Measurements from ENCODE around the gene KIAA1671. TPM values are rescaled to one million over a fixed set of nuclear protein-coding genes. Genes with fewer than 3 reads are reported as not detected.

Gene KIAA1671
- total and polyA plus RNA-seq, 4 donors, result 8.7 to 35.9 (median 19.1) TPM

GRCh38 chr22:25076336-25076735, 123.8 kb downstream of the KIAA1671 start:
- H3K27me3 ChIP-seq (ENCODE audit: control insufficient read depth in 4 of 4, insufficient read depth in 4 of 4, low read length in 3 of 4), result no peaks in the 10 kb centered on the region
- no peaks in the 10 kb centered on the region for H3K36me3 ChIP-seq (ENCODE audit: control insufficient read depth in 4 of 4, insufficient read depth in 3 of 4, low read depth in 1 of 4, low read length in 3 of 4)
- no peaks in the 10 kb centered on the region for H3K9me3 ChIP-seq (ENCODE audit: control insufficient read depth in 4 of 4, low read length in 3 of 4)
- DNase-seq (ENCODE audit: low spot score), result no peak
- H3K27ac ChIP-seq (ENCODE audit: low read depth in 1 of 2, low read length in 2 of 2), result no peak overlapping the region
- no peak for TF ChIP-seq YY1 (IDR thresholded peaks at IDR 0.05)
- no peak for TF ChIP-seq RXRA (IDR thresholded peaks at IDR 0.05)
- no peak for TF ChIP-seq JUND (IDR thresholded peaks at IDR 0.05)
- no peak for TF ChIP-seq RAD21 (IDR thresholded peaks at IDR 0.05)
- TF ChIP-seq ATF3 (IDR thresholded peaks at IDR 0.05), result no peak
- no peak for TF ChIP-seq SP1 (IDR thresholded peaks at IDR 0.05)
- no peak for TF ChIP-seq TAF1 (conservative IDR thresholded peaks at IDR 0.05)
- TF ChIP-seq HNF4G (IDR thresholded peaks at IDR 0.05), result no peak
- TF ChIP-seq, protein P1, sequence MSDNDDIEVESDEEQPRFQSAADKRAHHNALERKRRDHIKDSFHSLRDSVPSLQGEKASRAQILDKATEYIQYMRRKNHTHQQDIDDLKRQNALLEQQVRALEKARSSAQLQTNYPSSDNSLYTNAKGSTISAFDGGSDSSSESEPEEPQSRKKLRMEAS (IDR thresholded peaks at IDR 0.05), result no peak
- no peak for TF ChIP-seq GABPA (IDR thresholded peaks at IDR 0.05 in 1 of 2, conservative IDR thresholded peaks at IDR 0.05 in 1 of 2)
- no peak for TF ChIP-seq EGR1 (IDR thresholded peaks at IDR 0.05; ENCODE audit: low read depth in 2 of 2)
- no peak for TF ChIP-seq NR2F2 (IDR thresholded peaks at IDR 0.05)
- TF ChIP-seq FOXA1 (IDR thresholded peaks at IDR 0.05), result no peak
- no peak for TF ChIP-seq FOXA2 (IDR thresholded peaks at IDR 0.05)
- TF ChIP-seq, protein P2, sequence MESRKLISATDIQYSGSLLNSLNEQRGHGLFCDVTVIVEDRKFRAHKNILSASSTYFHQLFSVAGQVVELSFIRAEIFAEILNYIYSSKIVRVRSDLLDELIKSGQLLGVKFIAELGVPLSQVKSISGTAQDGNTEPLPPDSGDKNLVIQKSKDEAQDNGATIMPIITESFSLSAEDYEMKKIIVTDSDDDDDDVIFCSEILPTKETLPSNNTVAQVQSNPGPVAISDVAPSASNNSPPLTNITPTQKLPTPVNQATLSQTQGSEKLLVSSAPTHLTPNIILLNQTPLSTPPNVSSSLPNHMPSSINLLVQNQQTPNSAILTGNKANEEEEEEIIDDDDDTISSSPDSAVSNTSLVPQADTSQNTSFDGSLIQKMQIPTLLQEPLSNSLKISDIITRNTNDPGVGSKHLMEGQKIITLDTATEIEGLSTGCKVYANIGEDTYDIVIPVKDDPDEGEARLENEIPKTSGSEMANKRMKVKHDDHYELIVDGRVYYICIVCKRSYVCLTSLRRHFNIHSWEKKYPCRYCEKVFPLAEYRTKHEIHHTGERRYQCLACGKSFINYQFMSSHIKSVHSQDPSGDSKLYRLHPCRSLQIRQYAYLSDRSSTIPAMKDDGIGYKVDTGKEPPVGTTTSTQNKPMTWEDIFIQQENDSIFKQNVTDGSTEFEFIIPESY (IDR thresholded peaks at IDR 0.05), result no peak
- no peak for TF ChIP-seq REST (IDR thresholded peaks at IDR 0.05)
- TF ChIP-seq HNF4A (conservative IDR thresholded peaks at IDR 0.05), result no peak
- TF ChIP-seq, protein P3, sequence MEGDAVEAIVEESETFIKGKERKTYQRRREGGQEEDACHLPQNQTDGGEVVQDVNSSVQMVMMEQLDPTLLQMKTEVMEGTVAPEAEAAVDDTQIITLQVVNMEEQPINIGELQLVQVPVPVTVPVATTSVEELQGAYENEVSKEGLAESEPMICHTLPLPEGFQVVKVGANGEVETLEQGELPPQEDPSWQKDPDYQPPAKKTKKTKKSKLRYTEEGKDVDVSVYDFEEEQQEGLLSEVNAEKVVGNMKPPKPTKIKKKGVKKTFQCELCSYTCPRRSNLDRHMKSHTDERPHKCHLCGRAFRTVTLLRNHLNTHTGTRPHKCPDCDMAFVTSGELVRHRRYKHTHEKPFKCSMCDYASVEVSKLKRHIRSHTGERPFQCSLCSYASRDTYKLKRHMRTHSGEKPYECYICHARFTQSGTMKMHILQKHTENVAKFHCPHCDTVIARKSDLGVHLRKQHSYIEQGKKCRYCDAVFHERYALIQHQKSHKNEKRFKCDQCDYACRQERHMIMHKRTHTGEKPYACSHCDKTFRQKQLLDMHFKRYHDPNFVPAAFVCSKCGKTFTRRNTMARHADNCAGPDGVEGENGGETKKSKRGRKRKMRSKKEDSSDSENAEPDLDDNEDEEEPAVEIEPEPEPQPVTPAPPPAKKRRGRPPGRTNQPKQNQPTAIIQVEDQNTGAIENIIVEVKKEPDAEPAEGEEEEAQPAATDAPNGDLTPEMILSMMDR (IDR thresholded peaks at IDR 0.05; ENCODE audit: low read depth, low read length, missing input control), result no peak
- no peak overlapping the region for H3K9ac ChIP-seq (ENCODE audit: low read depth in 1 of 2, low read length in 2 of 2)
- H3K4me1 ChIP-seq (ENCODE audit: control insufficient read depth in 4 of 4, insufficient read depth in 4 of 4, low read length in 3 of 4), result peaks cover 0 to under 1% (median 0%) of the 10 kb centered on the region in 4 donors
- H3K4me3 ChIP-seq (ENCODE audit: low read depth in 1 of 3, low read length in 3 of 3), result no peak overlapping the region
- WGBS, result 73% methylated on average over 4 of the region's 4 CpGs

Data from liver (tissue), 9 donors.